NCI-H526 treated with DMSO at 0.1 percent for 48 hours (cell line): ENCODE measurements around the gene TPRN.

Experiments used
- DNase-seq: peaks from one replicate; lab custom pipeline; 2025; lab: John Stamatoyannopoulos, UW

Gene TPRN

GRCh38 chr9:137173796-137174664 lies 26.5 kb downstream of the TPRN start:
- no peak for DNase-seq

- DNase-seq: no peak
These were observed 27.4 kb downstream of the TPRN start for GRCh38 chr9:137172901-137173795.

- DNase-seq: no peak
These were observed 29.2 kb downstream of the TPRN start for GRCh38 chr9:137171149-137171900.

GRCh38 chr9:137170486-137171148 lies 29.9 kb downstream of the TPRN start:
- no peak for DNase-seq

GRCh38 chr9:137169896-137170358 lies 30.6 kb downstream of the TPRN start, which contains the start of gene LRRC26:
Gene LRRC26, minus strand, starts transcription at chr9:137170051. Its CDS starts 108 bp downstream, at chr9:137169943.
- no peak for DNase-seq

- DNase-seq: peak; percentile 86
These were observed 31.4 kb downstream of the TPRN start for GRCh38 chr9:137168904-137169856.

GRCh38 chr9:137168573-137168903 lies 32.0 kb downstream of the TPRN start:
- no peak for DNase-seq

GRCh38 chr9:137167747-137168572 lies 32.6 kb downstream of the TPRN start:
- DNase-seq: peak; percentile 19

- no peak for DNase-seq
These were observed 33.2 kb downstream of the TPRN start for GRCh38 chr9:137167277-137167746.

- DNase-seq: no peak
These were observed 33.9 kb downstream of the TPRN start for GRCh38 chr9:137166380-137167229.

- DNase-seq: no peak
These were observed 35.2 kb downstream of the TPRN start for GRCh38 chr9:137165250-137165836.

GRCh38 chr9:137164370-137165249 lies 35.9 kb downstream of the TPRN start:
- DNase-seq: no peak

- no peak for DNase-seq
These were observed 36.7 kb downstream of the TPRN start for GRCh38 chr9:137163805-137164204.

- no peak for DNase-seq
These were observed 37.2 kb downstream of the TPRN start for GRCh38 chr9:137163365-137163715.

GRCh38 chr9:137162505-137163364 lies 37.8 kb downstream of the TPRN start:
- peak; percentile 1 for DNase-seq
